CD4-positive, alpha-beta T cell (primary cell): ENCODE data around the gene TFAP2D. TPM values are rescaled to one million over a fixed set of nuclear protein-coding genes. Genes with fewer than 3 reads are reported as not detected.

ENCODE experiments used
- ATAC-seq: fragments of 200-7000 bp; cut with Tn5 transposase; one replicate; pipeline ENCODE4 v1.10.0; 2022; ENCODE audit warnings: mild to moderate bottlenecking; ENCODE audit not compliant: poor library complexity
- CTCF ChIA-PET: fragments of 350-600 bp; sonication (Branson Sonifier 250); formaldehyde crosslinking; loops from one replicate; lab custom pipeline; 2021; ENCODE audit warnings: antibody characterized with exemption, inconsistent platforms; lab: Charles Lee
- POLR2A ChIA-PET: fragments of 350-600 bp; sonication (Branson Sonifier 250); formaldehyde crosslinking; loops from one replicate; lab custom pipeline; 2021; ENCODE audit warnings: antibody characterized with exemption, inconsistent platforms; lab: Charles Lee
- DNase-seq, 14 experiments: peaks; one replicate each; pipeline ENCODE4 v3.0.0-alpha.2; 2013 to 2020; ENCODE audit warnings: mixed read lengths in 2 of 14
- H3K27ac ChIP-seq, 2 donors: one replicate each; pipeline versions ENCODE4 v1.5.1 to v1.7.0; 2013; ENCODE audit warnings: low read length in 2 of 2, low read depth in 1 of 2, mild to moderate bottlenecking in 1 of 2
- H3K27me3 ChIP-seq, 2 experiments: 1 replicate in 1 of 2; 2 replicates in 1 of 2; pipeline versions ENCODE4 v1.6.1 to v1.7.0; 2013; ENCODE audit warnings: low read length in 2 of 2, control low read depth in 1 of 2, mild to moderate bottlenecking in 1 of 2, moderate library complexity in 1 of 2; ENCODE audit not compliant: insufficient read depth in 2 of 2, control insufficient read depth in 1 of 2
- H3K36me3 ChIP-seq: one replicate; pipeline ENCODE4 v1.6.1; 2013; ENCODE audit warnings: low read length, control low read depth; ENCODE audit not compliant: insufficient read depth
- H3K4me1 ChIP-seq: one replicate; pipeline ENCODE4 v1.6.1; 2013; ENCODE audit warnings: low read length, control low read depth; ENCODE audit not compliant: insufficient read depth
- H3K4me3 ChIP-seq: one replicate; pipeline ENCODE4 v1.5.1; 2013; ENCODE audit warnings: mild to moderate bottlenecking, low read length, moderate library complexity
- H3K9me3 ChIP-seq, 2 experiments: 1 replicate in 1 of 2; 2 replicates in 1 of 2; pipeline versions ENCODE4 v1.6.1 to v1.7.0; 2013; ENCODE audit warnings: low read length in 2 of 2, mild to moderate bottlenecking in 2 of 2, control low read depth in 1 of 2, moderate library complexity in 1 of 2; ENCODE audit not compliant: control insufficient read depth in 1 of 2, insufficient read depth in 1 of 2
- H3K27ac Mint-ChIP-seq: one replicate; pipeline ENCODE4 v1.8.0; 2020; ENCODE audit warnings: mixed read lengths
- H3K27me3 Mint-ChIP-seq: one replicate; pipeline ENCODE4 v1.8.0; 2021; ENCODE audit warnings: mixed read lengths
- H3K36me3 Mint-ChIP-seq: one replicate; pipeline ENCODE4 v1.8.0; 2021; ENCODE audit warnings: low read depth, mixed read lengths
- H3K4me1 Mint-ChIP-seq: one replicate; pipeline ENCODE4 v1.8.0; 2021; ENCODE audit warnings: low read depth, mixed read lengths
- H3K4me3 Mint-ChIP-seq: one replicate; pipeline ENCODE4 v1.8.0; 2020; ENCODE audit warnings: mild to moderate bottlenecking, mixed read lengths
- H3K9me3 Mint-ChIP-seq: one replicate; pipeline ENCODE4 v1.8.0; 2020; ENCODE audit warnings: mixed read lengths
- intact Hi-C, 2 experiments: fragments of 100-400 bp; cut with DNase I in 1 of 2; cut with micrococcal nuclease in 1 of 2; formaldehyde crosslinking; loops; one replicate each; pipeline versions ENCODE4 v1.15.1 to v1.9.0; 2023 to 2025; cut with DNase I, micrococcal nuclease
- total RNA-seq, 174 experiments: library from RNA in 2 of 174; stranded (reverse) in 2 of 174; gene quantifications; one replicate each; pipeline ENCODE4 v1.2.3 and lab custom pipeline; 2021 to 2026
- TF ChIP-seq, protein P1 (sequence below): fragments of 200-600 bp; IDR thresholded peaks from one replicate; pipeline ENCODE4 v1.8.0; 2022; ENCODE audit warnings: antibody characterized with exemption, mild to moderate bottlenecking

TFAP2D gene
- total RNA-seq, 2 experiments from 2014 or later: not detected

DNA sequence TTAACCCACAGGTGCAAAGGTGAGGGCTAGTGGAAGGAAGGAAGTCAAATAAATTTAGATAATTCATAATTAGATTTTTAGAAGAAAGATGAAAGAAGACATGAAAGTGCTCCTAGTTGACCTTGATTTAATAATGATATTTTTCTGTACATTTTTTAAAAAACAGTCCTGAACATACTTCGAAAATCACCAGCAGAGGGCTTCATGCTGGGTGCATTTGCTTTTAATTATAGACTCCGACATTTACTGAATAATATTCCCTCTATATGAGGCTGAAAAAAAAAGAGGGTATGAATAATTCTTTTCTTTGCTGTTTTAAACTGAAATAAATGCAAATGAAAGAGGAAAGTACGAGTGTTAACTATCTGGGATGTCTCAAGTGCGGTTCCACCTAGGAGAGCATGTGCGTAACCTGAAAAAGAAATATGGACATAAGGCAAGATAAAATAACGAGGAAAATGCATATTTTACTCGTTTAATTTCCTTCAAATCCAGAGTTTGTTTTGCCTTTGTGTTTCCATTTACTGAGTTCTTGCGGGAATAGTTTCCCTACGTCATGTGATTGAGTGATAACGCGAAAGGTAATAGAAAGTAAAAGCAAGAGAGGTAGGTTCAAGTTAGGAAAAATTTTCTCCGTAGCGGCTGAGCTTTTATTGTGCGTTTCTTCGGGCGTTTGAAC is 102.2 kb downstream of the TFAP2D start:
- peaks cover 13% of the 10 kb centered on the region for H3K4me1 Mint-ChIP-seq
- peaks cover 29 to 47% of the 10 kb centered on the region in 2 experiments for H3K27me3 ChIP-seq
- peaks cover 72% of the 10 kb centered on the region for H3K27me3 Mint-ChIP-seq
- ATAC-seq: no peak
- no peaks in the 10 kb centered on the region for H3K36me3 Mint-ChIP-seq
- peak overlapping the region; percentile 90 for H3K4me3 Mint-ChIP-seq
- H3K27ac ChIP-seq: no peak overlapping the region
- ChIA-PET POLR2A (no interaction called here), CTCF (no interaction called here)
- TF ChIP-seq, protein P1, sequence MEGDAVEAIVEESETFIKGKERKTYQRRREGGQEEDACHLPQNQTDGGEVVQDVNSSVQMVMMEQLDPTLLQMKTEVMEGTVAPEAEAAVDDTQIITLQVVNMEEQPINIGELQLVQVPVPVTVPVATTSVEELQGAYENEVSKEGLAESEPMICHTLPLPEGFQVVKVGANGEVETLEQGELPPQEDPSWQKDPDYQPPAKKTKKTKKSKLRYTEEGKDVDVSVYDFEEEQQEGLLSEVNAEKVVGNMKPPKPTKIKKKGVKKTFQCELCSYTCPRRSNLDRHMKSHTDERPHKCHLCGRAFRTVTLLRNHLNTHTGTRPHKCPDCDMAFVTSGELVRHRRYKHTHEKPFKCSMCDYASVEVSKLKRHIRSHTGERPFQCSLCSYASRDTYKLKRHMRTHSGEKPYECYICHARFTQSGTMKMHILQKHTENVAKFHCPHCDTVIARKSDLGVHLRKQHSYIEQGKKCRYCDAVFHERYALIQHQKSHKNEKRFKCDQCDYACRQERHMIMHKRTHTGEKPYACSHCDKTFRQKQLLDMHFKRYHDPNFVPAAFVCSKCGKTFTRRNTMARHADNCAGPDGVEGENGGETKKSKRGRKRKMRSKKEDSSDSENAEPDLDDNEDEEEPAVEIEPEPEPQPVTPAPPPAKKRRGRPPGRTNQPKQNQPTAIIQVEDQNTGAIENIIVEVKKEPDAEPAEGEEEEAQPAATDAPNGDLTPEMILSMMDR: no peak
- H3K4me3 ChIP-seq: peak overlapping the region; percentile 60
- H3K4me1 ChIP-seq: peaks cover 3% of the 10 kb centered on the region
- no peaks in the 10 kb centered on the region for H3K36me3 ChIP-seq
- no peaks in the 10 kb centered on the region for H3K9me3 Mint-ChIP-seq
- intact Hi-C loops: loop anchor here (2.0 to 5.0 kb wide), 2 partner anchors 1202 to 1205 kb away; no protein-coding TSS in a partner anchor
- DNase-seq: peak in 1 of 14 experiments; percentile 1
- H3K27ac Mint-ChIP-seq: no peak overlapping the region
- peaks cover 0 to 7% of the 10 kb centered on the region in 2 experiments for H3K9me3 ChIP-seq

GRCh38 chr6:50816115-50816675 is 102.9 kb downstream of the TFAP2D start:
- Histone ChIP-seq H3K4me1 (peaks cover 3% of the 10 kb centered on the region), H3K9me3 (peaks cover 0 to 7% of the 10 kb centered on the region in 2 experiments), H3K27me3 (peaks cover 35 to 53% of the 10 kb centered on the region in 2 experiments), H3K36me3 (no peaks in the 10 kb centered on the region), H3K4me3 (peak overlapping the region; percentile 60), H3K27ac (no peak overlapping the region)
- no peaks in the 10 kb centered on the region for H3K9me3 Mint-ChIP-seq
- peak overlapping the region; percentile 90 for H3K4me3 Mint-ChIP-seq
- CTCF ChIA-PET: no interaction called here
- ATAC-seq: no peak
- TF ChIP-seq, protein P1: peak; percentile 61
- no peaks in the 10 kb centered on the region for H3K36me3 Mint-ChIP-seq
- H3K27ac Mint-ChIP-seq: no peak overlapping the region
- intact Hi-C loops: loop anchor here (2.0 to 5.0 kb wide), 2 partner anchors 1201 to 1205 kb away; no protein-coding TSS in a partner anchor
- H3K27me3 Mint-ChIP-seq: peaks cover 78% of the 10 kb centered on the region
- peaks cover 17% of the 10 kb centered on the region for H3K4me1 Mint-ChIP-seq
- POLR2A ChIA-PET: no interaction called here
- DNase-seq: peak in 13 of 14 experiments; percentile 10 to 68 (median 26)

GRCh38 chr6:50816947-50817645 is 103.8 kb downstream of the TFAP2D start:
- Mint-ChIP-seq H3K27ac (no peak overlapping the region), H3K9me3 (no peaks in the 10 kb centered on the region), H3K36me3 (no peaks in the 10 kb centered on the region), H3K4me3 (no peak overlapping the region), H3K4me1 (peaks cover 23% of the 10 kb centered on the region), H3K27me3 (peaks cover 87% of the 10 kb centered on the region)
- intact Hi-C loops: loop anchor here (2.0 to 5.0 kb wide), 2 partner anchors 1200 to 1204 kb away; no protein-coding TSS in a partner anchor
- Histone ChIP-seq H3K9me3 (peaks cover 0 to 7% of the 10 kb centered on the region in 2 experiments), H3K27ac (no peak overlapping the region), H3K4me3 (no peak overlapping the region), H3K36me3 (no peaks in the 10 kb centered on the region), H3K27me3 (peaks cover 43 to 62% of the 10 kb centered on the region in 2 experiments), H3K4me1 (peaks cover 5% of the 10 kb centered on the region)
- ChIA-PET POLR2A (interaction anchor here (0.7 kb wide), 1 partner anchor 1196 kb away, joined by 3 read pairs; no protein-coding TSS in a partner anchor), CTCF (no interaction called here)
- ATAC-seq: no peak
- no peak for DNase-seq
- TF ChIP-seq, protein P1: no peak
